PFSK-1 (cell line): ENCODE results near the gene TNFRSF1B.

Experiments
- FOXP2 ChIP-seq: optimal IDR thresholded peaks from 2 replicates; pipeline ENCODE3; 2011; ENCODE audit warnings: borderline replicate concordance, control low read depth, inconsistent platforms; ENCODE audit not compliant: insufficient read depth; ENCODE audit errors: extremely low read length, extremely low read depth
- POLR2AphosphoS5 ChIP-seq: IDR thresholded peaks from 2 replicates; pipeline ENCODE4 v1.6.1; 2012; ENCODE audit warnings: low read depth, mild to moderate bottlenecking, control low read depth, low read length, moderate library complexity
- REST ChIP-seq, 2 experiments: IDR thresholded peaks; 2 replicates each; pipeline versions ENCODE4 v1.6.1 to v1.8.0; 2011 to 2012; ENCODE audit warnings: low read depth in 2 of 2, low read length in 2 of 2, control low read depth in 1 of 2, inconsistent platforms in 1 of 2, mild to moderate bottlenecking in 1 of 2, moderate library complexity in 1 of 2; ENCODE audit not compliant: insufficient read depth in 1 of 2
- SIN3A ChIP-seq: IDR thresholded peaks from 2 replicates; pipeline ENCODE4 v1.6.1; 2012; ENCODE audit warnings: mild to moderate bottlenecking, low read length, moderate library complexity, borderline replicate concordance; ENCODE audit not compliant: insufficient read depth
- TAF1 ChIP-seq: IDR thresholded peaks from 2 replicates; pipeline ENCODE4 v1.6.1; 2012; ENCODE audit warnings: low read length, control low read depth, borderline replicate concordance; ENCODE audit not compliant: insufficient read depth

Gene TNFRSF1B

DNA sequence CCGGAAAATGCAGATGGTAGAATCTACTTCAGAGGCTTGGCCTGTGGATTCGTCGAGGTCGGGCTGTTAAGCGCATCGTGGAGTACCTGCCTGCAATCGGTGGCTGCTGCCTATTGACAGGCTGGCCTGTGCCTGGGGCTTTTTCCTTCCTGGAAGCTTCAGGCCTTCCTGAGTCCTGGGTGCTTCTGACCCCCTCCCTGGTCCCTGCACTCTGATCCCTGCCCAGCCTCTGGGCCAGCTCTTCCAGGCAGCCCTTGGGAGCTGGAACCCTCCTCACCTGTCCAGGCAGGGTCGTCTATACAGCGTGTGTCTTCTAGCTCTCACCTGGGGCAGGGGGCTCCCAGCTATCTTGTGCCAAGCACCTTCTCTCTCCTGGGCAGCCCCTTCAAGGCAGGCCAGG, 40.0 kb upstream of the TNFRSF1B start:
- TF ChIP-seq SIN3A (no peak), POLR2AphosphoS5 (no peak), REST (IDR thresholded peaks at IDR 0.05; ENCODE audit: insufficient read depth in 1 of 2, low read depth in 2 of 2, low read length in 2 of 2) (no peak), FOXP2 (no peak), TAF1 (no peak)

DNA sequence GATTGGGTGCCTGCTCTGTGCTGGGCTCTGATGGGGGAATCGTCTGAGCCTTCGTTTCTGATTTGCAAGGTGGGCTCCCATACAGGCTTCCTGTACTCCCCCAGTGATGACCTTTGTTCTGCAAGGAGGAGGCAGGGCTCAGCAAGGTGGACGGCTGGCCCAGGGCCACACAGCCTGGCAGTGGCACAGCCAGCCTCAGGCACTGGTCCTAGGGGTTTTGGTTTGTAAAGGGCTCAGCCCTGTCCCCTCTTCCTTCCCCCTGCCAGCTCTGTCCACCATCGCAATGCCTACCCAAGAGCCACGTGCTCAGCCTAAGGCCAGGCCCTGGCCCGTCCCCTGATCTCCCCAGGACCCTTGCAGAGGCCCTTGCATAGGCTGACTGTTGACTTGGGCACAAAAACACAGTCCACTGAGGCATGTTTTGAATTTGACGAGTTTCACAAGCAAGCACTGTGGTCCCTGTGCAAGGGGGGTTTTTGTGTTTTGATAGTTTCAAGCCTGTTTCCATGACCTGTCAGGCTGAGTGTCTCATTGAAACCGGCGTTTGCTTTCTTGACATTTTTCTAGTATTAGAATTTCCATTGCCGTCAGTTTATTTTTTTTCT, 39.5 kb upstream of the TNFRSF1B start:
- TF ChIP-seq POLR2AphosphoS5 = no peak
- no peak for TF ChIP-seq REST (IDR thresholded peaks at IDR 0.05; ENCODE audit: insufficient read depth in 1 of 2, low read depth in 2 of 2, low read length in 2 of 2)
- TF ChIP-seq SIN3A = no peak
- TF ChIP-seq FOXP2 = no peak
- TF ChIP-seq TAF1 = no peak

DNA sequence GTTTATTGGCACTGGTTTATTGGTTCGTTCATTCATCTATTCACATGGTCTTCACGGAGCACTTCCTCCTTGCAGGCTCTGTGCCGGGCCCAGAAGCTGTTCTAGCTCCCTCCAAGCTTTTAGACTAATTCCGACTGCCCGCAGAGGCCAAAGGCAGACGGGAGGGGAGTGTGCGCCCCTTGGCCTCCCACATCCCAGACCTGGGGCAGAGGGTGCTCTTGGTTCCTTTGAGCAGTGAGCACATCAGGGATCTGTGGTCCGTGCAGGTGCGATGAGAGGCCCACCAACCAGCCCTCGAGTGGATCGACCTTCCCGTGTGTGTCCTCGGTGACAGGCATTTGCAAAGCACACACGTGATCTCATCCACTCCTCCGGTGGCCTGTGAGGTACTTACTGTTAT, 38.7 kb upstream of the TNFRSF1B start:
- TF ChIP-seq SIN3A (no peak), POLR2AphosphoS5 (no peak), REST (IDR thresholded peaks at IDR 0.05; ENCODE audit: insufficient read depth in 1 of 2, low read depth in 2 of 2, low read length in 2 of 2) (no peak), TAF1 (no peak), FOXP2 (no peak)

DNA sequence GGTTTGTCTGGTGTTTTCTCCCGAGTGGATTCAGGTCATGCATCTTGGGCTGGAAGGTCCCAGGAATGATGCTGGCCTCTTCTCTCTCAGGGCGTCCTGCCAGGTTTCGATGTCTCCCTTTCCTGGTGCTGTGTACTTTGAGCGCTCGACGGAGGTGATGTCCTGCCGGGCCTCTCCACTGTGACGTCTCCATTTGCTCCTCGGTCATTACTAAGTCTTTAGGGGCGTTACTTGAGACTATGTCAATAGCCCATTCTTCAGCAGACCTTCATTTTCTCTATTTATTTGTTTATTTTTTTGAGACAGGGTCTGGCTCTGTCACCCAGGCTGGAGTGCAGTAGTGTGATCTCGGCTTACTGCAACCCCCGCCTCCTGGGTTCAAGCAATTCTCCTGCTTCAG, 37.2 kb upstream of the TNFRSF1B start:
- TF ChIP-seq SIN3A (no peak), FOXP2 (no peak), POLR2AphosphoS5 (no peak), REST (IDR thresholded peaks at IDR 0.05; ENCODE audit: insufficient read depth in 1 of 2, low read depth in 2 of 2, low read length in 2 of 2) (no peak), TAF1 (no peak)
